Endothelial cell of umbilical vein (primary cell): Measurements from ENCODE around the gene TACC3. TPM values are rescaled to one million over a fixed set of nuclear protein-coding genes. Genes with fewer than 3 reads are reported as not detected.
"Not testable (repeated sequence)": the region's sequence is repeated elsewhere in the genome, so short reads cannot be mapped to it uniquely, and the experiment has no call there.

Experiments
- BruUV-seq: library from RNA; stranded (reverse); fragments of 400-500 nt; replicated peaks from 2 replicates; lab custom pipeline; 2021; lab: Mats Ljungman, UMichigan
- CTCF ChIA-PET: fragments of 300-600, 350-600 bp; sonication (Branson Sonifier 250); formaldehyde crosslinking; loops from one replicate; lab custom pipeline; 2021; ENCODE audit warnings: antibody characterized with exemption, inconsistent platforms; lab: Charles Lee
- POLR2A ChIA-PET: fragments of 300-600, 350-600 bp; sonication (Branson Sonifier 250); formaldehyde crosslinking; loops from one replicate; lab custom pipeline; 2021; ENCODE audit warnings: antibody characterized with exemption, inconsistent platforms; lab: Charles Lee
- DNase-seq: peaks from one replicate; pipeline ENCODE4 v3.0.0-alpha.2; 2011; ENCODE audit warnings: low read depth, low spot score
- FAIRE-seq: peaks from 2 replicates; lab custom pipeline; 2011; peaks lifted over from hg19 to GRCh38; lab: Jason Lieb, UNC
- H2AFZ ChIP-seq: 2 replicates; pipeline ENCODE4 v1.6.0; 2012; ENCODE audit warnings: low read depth, low read length, control low read depth, inconsistent platforms
- H3K27ac ChIP-seq: 2 replicates; pipeline ENCODE4 v1.5.1; 2011; ENCODE audit warnings: low read depth, mild to moderate bottlenecking, control low read depth, low read length, moderate library complexity; ENCODE audit not compliant: insufficient read depth
- H3K27me3 ChIP-seq, 2 experiments: 2 replicates each; pipeline versions ENCODE4 v1.6.0 to v1.6.1; 2011; ENCODE audit warnings: low read length in 2 of 2, mixed read lengths in 1 of 2; ENCODE audit not compliant: control insufficient read depth in 2 of 2, insufficient read depth in 2 of 2
- H3K36me3 ChIP-seq, 2 experiments: 2 replicates in 1 of 2; 3 replicates in 1 of 2; pipeline ENCODE4 v1.5.1; 2011; ENCODE audit warnings: low read length in 2 of 2, mild to moderate bottlenecking in 1 of 2, moderate library complexity in 1 of 2; ENCODE audit not compliant: control insufficient read depth in 2 of 2, insufficient read depth in 2 of 2; ENCODE audit errors: extremely low read depth in 1 of 2
- H3K4me1 ChIP-seq: 3 replicates; pipeline ENCODE4 v1.5.1; 2011; ENCODE audit warnings: mild to moderate bottlenecking, low read length; ENCODE audit not compliant: control insufficient read depth, insufficient read depth; ENCODE audit errors: extremely low read depth
- H3K4me2 ChIP-seq: 2 replicates; pipeline ENCODE4 v1.6.1; 2011; ENCODE audit warnings: low read length, control low read depth, mixed read lengths; ENCODE audit not compliant: insufficient read depth
- H3K4me3 ChIP-seq, 3 experiments: fragments of 200-600 bp in 1 of 3; sonication (generic), shearing (Covaris generic) in 1 of 3; replicated peaks in 1 of 3; 2 replicates each; pipeline ENCODE4 v1.5.1; 2011 to 2016; ENCODE audit warnings: control low read depth in 3 of 3, low read length in 3 of 3, mild to moderate bottlenecking in 2 of 3, inconsistent platforms in 1 of 3, low read depth in 1 of 3, moderate library complexity in 1 of 3; ENCODE audit not compliant: insufficient read depth in 1 of 3
- H3K79me2 ChIP-seq: 2 replicates; pipeline ENCODE4 v1.6.0; 2012; ENCODE audit warnings: low read length, inconsistent platforms; ENCODE audit not compliant: control insufficient read depth, insufficient read depth
- H3K9ac ChIP-seq: replicated peaks from 2 replicates; pipeline ENCODE3; 2011; ENCODE audit warnings: low read length, control low read depth; ENCODE audit not compliant: insufficient read depth; ENCODE audit errors: extremely low read depth
- H3K9me1 ChIP-seq: replicated peaks from 3 replicates; pipeline ENCODE4 v1.6.0; 2011; ENCODE audit warnings: mild to moderate bottlenecking, low read length; ENCODE audit not compliant: control insufficient read depth, insufficient read depth; ENCODE audit errors: extremely low read depth
- H3K9me3 ChIP-seq: replicated peaks from 2 replicates; pipeline ENCODE4 v1.5.1; 2012; ENCODE audit warnings: low read length, inconsistent platforms; ENCODE audit not compliant: control insufficient read depth, insufficient read depth
- H4K20me1 ChIP-seq: replicated peaks from 2 replicates; pipeline ENCODE3; 2011; ENCODE audit warnings: mild to moderate bottlenecking, low read length; ENCODE audit not compliant: control insufficient read depth, insufficient read depth; ENCODE audit errors: extremely low read depth
- EZH2 ChIP-seq: IDR thresholded peaks from 2 replicates; pipeline ENCODE4 v1.6.1; 2012; ENCODE audit warnings: borderline replicate concordance, low read depth, mild to moderate bottlenecking, moderate library complexity, low read length, inconsistent platforms; ENCODE audit not compliant: severe bottlenecking
- FOS ChIP-seq: IDR thresholded peaks from 2 replicates; pipeline ENCODE4 v1.6.1; 2011; ENCODE audit warnings: mild to moderate bottlenecking, low read length, moderate library complexity, borderline replicate concordance; ENCODE audit not compliant: insufficient read depth
- GATA2 ChIP-seq: IDR thresholded peaks from 2 replicates; pipeline ENCODE4 v1.7.0; 2011; ENCODE audit warnings: low read depth, mild to moderate bottlenecking, moderate library complexity, mixed read lengths, low read length; ENCODE audit not compliant: insufficient read length, insufficient read depth
- JUN ChIP-seq: IDR thresholded peaks from 2 replicates; pipeline ENCODE4 v1.6.1; 2011; ENCODE audit warnings: borderline replicate concordance, low read depth; ENCODE audit not compliant: insufficient read length, insufficient read depth
- MAX ChIP-seq: IDR thresholded peaks from 2 replicates; pipeline ENCODE4 v1.6.1; 2011; ENCODE audit not compliant: insufficient read depth, insufficient read length
- MYC ChIP-seq: IDR thresholded peaks from one replicate; pipeline ENCODE4 v1.6.1; 2011; ENCODE audit warnings: mild to moderate bottlenecking, low read depth, low read length
- POLR2A ChIP-seq: IDR thresholded peaks from 2 replicates; pipeline ENCODE4 v1.6.1; 2012; ENCODE audit warnings: low read depth, mild to moderate bottlenecking, control low read depth, low read length
- POLR2AphosphoS5 ChIP-seq: IDR thresholded peaks from 2 replicates; pipeline ENCODE4 v1.6.1; 2012; ENCODE audit warnings: low read depth, mild to moderate bottlenecking, control low read depth, low read length, moderate library complexity; ENCODE audit not compliant: insufficient read depth
- dilution Hi-C: fragments of 300-500 bp; cut with MboI; formaldehyde crosslinking; loops from one replicate; pipeline ENCODE4 v1.15.0; 2019; ENCODE audit warnings: low sequenced_read_pairs; ENCODE audit not compliant: extremely low pct_ligation_motif_present
- intact Hi-C: fragments of 100-400 bp; cut with micrococcal nuclease; formaldehyde crosslinking; loops from one replicate; pipeline ENCODE4 v1.10.0; 2022
- polyA plus RNA-seq, 4 experiments: library from polyadenylated mRNA; depleted of rRNA in 3 of 4; stranded (reverse) in 3 of 4; unstranded in 1 of 4; fragments of >200 nt; gene quantifications; 2 replicates each; pipeline versions ENCODE4 v1.2.1 to v1.2.3, GENCODE V29; 2011 to 2012; ENCODE audit warnings: missing spikeins in 1 of 4
- total RNA-seq: library from RNA; stranded (reverse); gene quantifications from 2 replicates; pipeline ENCODE4 v1.2.3, GENCODE V29; 2021
- TF ChIP-seq, protein P1 (sequence below), 2 donors: IDR thresholded peaks; 1 replicate in 1 of 2; 2 replicates in 1 of 2; pipeline ENCODE4 v1.5.1; 2011; ENCODE audit warnings: low read length in 2 of 2, mild to moderate bottlenecking in 2 of 2, moderate library complexity in 2 of 2, control low read depth in 1 of 2, inconsistent platforms in 1 of 2, low read depth in 1 of 2; ENCODE audit not compliant: insufficient read depth in 1 of 2; ENCODE audit errors: extremely low read depth in 1 of 2

The TACC3 gene
- total and polyA plus RNA-seq, 2 donors (not counting 3 experiments of a cell fraction or from before 2014, with no cell fraction given): 54.5 to 135 TPM

DNA sequence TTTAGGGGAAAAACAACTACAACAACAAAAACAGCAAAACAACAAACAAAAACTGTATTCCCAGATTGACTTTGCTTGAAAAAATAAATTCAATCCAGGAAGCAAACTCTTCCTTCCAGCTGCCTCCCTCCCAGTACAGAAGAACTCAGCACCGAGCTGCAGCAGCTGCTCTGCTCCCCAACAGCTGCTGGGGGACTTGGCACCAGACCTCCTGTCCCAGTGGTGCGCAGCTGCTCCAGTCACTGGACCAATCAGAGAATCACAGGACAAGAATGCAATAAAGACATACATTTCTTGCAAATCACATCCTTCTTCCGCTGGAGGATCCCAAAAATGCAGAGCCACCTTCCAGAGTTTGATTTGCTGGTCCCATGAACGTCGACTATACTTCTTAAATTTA, 25.4 kb upstream of the TACC3 start:
- TF ChIP-seq EZH2 (no peak), POLR2A (no peak), GATA2 (no peak), MYC (no peak), POLR2AphosphoS5 (no peak), FOS (no peak), MAX (no peak), JUN (no peak)
- TF ChIP-seq, protein P1, sequence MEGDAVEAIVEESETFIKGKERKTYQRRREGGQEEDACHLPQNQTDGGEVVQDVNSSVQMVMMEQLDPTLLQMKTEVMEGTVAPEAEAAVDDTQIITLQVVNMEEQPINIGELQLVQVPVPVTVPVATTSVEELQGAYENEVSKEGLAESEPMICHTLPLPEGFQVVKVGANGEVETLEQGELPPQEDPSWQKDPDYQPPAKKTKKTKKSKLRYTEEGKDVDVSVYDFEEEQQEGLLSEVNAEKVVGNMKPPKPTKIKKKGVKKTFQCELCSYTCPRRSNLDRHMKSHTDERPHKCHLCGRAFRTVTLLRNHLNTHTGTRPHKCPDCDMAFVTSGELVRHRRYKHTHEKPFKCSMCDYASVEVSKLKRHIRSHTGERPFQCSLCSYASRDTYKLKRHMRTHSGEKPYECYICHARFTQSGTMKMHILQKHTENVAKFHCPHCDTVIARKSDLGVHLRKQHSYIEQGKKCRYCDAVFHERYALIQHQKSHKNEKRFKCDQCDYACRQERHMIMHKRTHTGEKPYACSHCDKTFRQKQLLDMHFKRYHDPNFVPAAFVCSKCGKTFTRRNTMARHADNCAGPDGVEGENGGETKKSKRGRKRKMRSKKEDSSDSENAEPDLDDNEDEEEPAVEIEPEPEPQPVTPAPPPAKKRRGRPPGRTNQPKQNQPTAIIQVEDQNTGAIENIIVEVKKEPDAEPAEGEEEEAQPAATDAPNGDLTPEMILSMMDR (IDR thresholded peaks at IDR 0.05; ENCODE audit: extremely low read depth in 1 of 2, insufficient read depth in 1 of 2, low read depth in 1 of 2, low read length in 2 of 2): no peak
- Histone ChIP-seq H3K4me1 (no peaks in the 10 kb centered on the region), H3K9ac (no peak overlapping the region), H3K79me2 (peaks cover 9% of the 10 kb centered on the region), H3K27me3 (no peaks in the 10 kb centered on the region), H2AFZ (no peak overlapping the region), H3K9me3 (no peaks in the 10 kb centered on the region), H3K9me1 (no peaks in the 10 kb centered on the region), H3K4me3 (no peak overlapping the region), H3K4me2 (no peak overlapping the region), H3K36me3 (peaks cover 24 to 37% of the 10 kb centered on the region in 2 experiments), H4K20me1 (peaks cover 2% of the 10 kb centered on the region), H3K27ac (no peak overlapping the region)
- intact Hi-C loops: no loop called here
- dilution Hi-C loops: no loop called here
- no TSS peak for BruUV-seq
- FAIRE-seq (no peak), DNase-seq (no peak)
- POLR2A ChIA-PET: no interaction called here
- CTCF ChIA-PET: interaction anchor here (1.3 to 9.7 kb wide), 2 partner anchors 18 to 29 kb away, joined by 3 to 347 read pairs; partner anchors contain the start of genes TACC3 and TMEM129

GRCh38 chr4:1701671-1702070, 19.6 kb upstream of the TACC3 start:
- FAIRE-seq, H3K27me3 ChIP-seq, DNase-seq, H3K9me3 ChIP-seq, intact Hi-C loops, H2AFZ ChIP-seq, dilution Hi-C loops, H3K27ac ChIP-seq, POLR2A ChIA-PET, H4K20me1 ChIP-seq, H3K4me3 ChIP-seq, H3K9ac ChIP-seq, H3K4me2 ChIP-seq, H3K4me1 ChIP-seq, BruUV-seq, H3K9me1 ChIP-seq: not testable (repeated sequence)
- peaks cover 22 to 28% of the 10 kb centered on the region in 2 experiments for H3K36me3 ChIP-seq
- CTCF ChIA-PET: interaction anchor here (2.2 to 6.0 kb wide), 2 partner anchors 9 to 25 kb away, joined by 6 to 53 read pairs; no protein-coding TSS in a partner anchor
- peaks cover 63% of the 10 kb centered on the region for H3K79me2 ChIP-seq
